ENCODE results near the gene COX8C. TPM values are rescaled to one million over a fixed set of nuclear protein-coding genes. Genes with fewer than 3 reads are reported as not detected.

COX8C gene
- total and polyA plus RNA-seq, 10 of the 15 experiments (the other 5 are each of a cell fraction or from before 2014, with no cell fraction given), result 0.15 to 0.20 TPM; not detected in 8

GRCh38 chr14:93331728-93332396 is 15.1 kb upstream of the COX8C start:
- peak overlapping the region; percentile 3; the same call in 1 of the 2 replicates for H2AFZ ChIP-seq (ENCODE audit: control insufficient read depth, low read depth, low read length)
- H3K27me3 ChIP-seq (replicated peaks in 1 of 2; ENCODE audit: control insufficient read depth in 2 of 2, insufficient read depth in 2 of 2, low read length in 1 of 2), result no peaks in the 10 kb centered on the region
- in situ Hi-C loops (cut with MboI), result no loop called here
- H3K36me3 ChIP-seq (ENCODE audit: control insufficient read depth in 2 of 2, insufficient read depth in 2 of 2, low read length in 1 of 2), result no peaks in the 10 kb centered on the region
- WGBS (ENCODE audit: insufficient coverage, insufficient replicate concordance, low lambda C conversion rate, missing lambda C conversion rate), result 23% methylated on average over 21 of the region's 21 CpGs
- no peak for DNase-seq (ENCODE audit: low read depth, low spot score)
- peaks cover 8% of the 10 kb centered on the region for H3K4me1 ChIP-seq (ENCODE audit: control insufficient read depth, insufficient read depth, low read length)
- ChIA-PET POLR2A (interaction anchor here (0.6 to 2.4 kb wide), 7 partner anchors 14 to 215 kb away, joined by 3 to 11 read pairs (median 5); no protein-coding TSS in a partner anchor), CTCF (interaction anchor here (0.9 to 4.1 kb wide), 8 partner anchors 12 to 218 kb away, joined by 3 to 26 read pairs (median 4); no protein-coding TSS in a partner anchor), RAD21 (ENCODE audit: unreplicated experiment) (interaction anchor here (0.6 to 3.6 kb wide), 16 partner anchors 10 to 217 kb away, joined by 3 to 18 read pairs (median 6); partner anchors contain the start of genes GON7 and UBR7), SMC1A (ENCODE audit: uncharacterized antibody, unreplicated experiment) (interaction anchor here (0.6 to 3.3 kb wide), 19 partner anchors 12 to 351 kb away, joined by 3 to 41 read pairs (median 6); partner anchors contain the start of genes GON7 and UBR7)
- no peak for FAIRE-seq
- H3K4me3 ChIP-seq, result peak overlapping the region; percentile 86
- H3K4me2 ChIP-seq (ENCODE audit: control insufficient read depth, insufficient read depth), result peak overlapping the region; percentile 78
- BruUV-seq (replicated peaks), result no TSS peak
- 0 out of 2 replicates have a peak, but pooled peaks cover 4% of the 10 kb centered on the region for H4K20me1 ChIP-seq (ENCODE audit: control insufficient read depth, insufficient read depth)
- peak; percentile 8 for ATAC-seq
- peaks cover 68% of the 10 kb centered on the region for H3K79me2 ChIP-seq (ENCODE audit: control insufficient read depth, insufficient read depth, low read length)
- H3K27ac ChIP-seq (ENCODE audit: control insufficient read depth, insufficient read depth), result peak overlapping the region; percentile 68
- H3K9me3 ChIP-seq (replicated peaks; ENCODE audit: control insufficient read depth, insufficient read depth, low read length), result no peaks in the 10 kb centered on the region; the same call in 2 of the 3 replicates
- H3K9ac ChIP-seq (ENCODE audit: control insufficient read depth, insufficient read depth, low read length), result peak overlapping the region; percentile 86
- intact Hi-C loops (cut with micrococcal nuclease; ENCODE audit: unreplicated experiment), result loop anchor here (2.0 to 5.0 kb wide), 2 partner anchors 200 to 217 kb away; no protein-coding TSS in a partner anchor
- no peak for TF ChIP-seq KAT2A (conservative IDR thresholded peaks at IDR 0.05; ENCODE audit: control insufficient read depth, low read depth, low read length)
- TF ChIP-seq ZNF207 (IDR thresholded peaks at IDR 0.05; ENCODE audit: borderline replicate concordance), result no peak
- TF ChIP-seq RUNX3 (IDR thresholded peaks at IDR 0.05; ENCODE audit: low read length), result 0 out of 2 replicates have a peak, but pooled peaks have one; percentile 6
- TF ChIP-seq ZNF622 (IDR thresholded peaks at IDR 0.05), result no peak
- TF ChIP-seq CHD2 (IDR thresholded peaks at IDR 0.05; ENCODE audit: borderline replicate concordance, low read depth, low read length), result no peak
- 0 out of 2 replicates have a peak, but pooled peaks have one; percentile 8 for TF ChIP-seq YY1 (IDR thresholded peaks at IDR 0.05; ENCODE audit: low read depth, low read length)
- peak; percentile 89 for TF ChIP-seq MEF2B (IDR thresholded peaks at IDR 0.05; ENCODE audit: partially characterized antibody, poor library complexity, severe bottlenecking)
- no peak for TF ChIP-seq E2F8 (IDR thresholded peaks at IDR 0.05; ENCODE audit: low read depth, partially characterized antibody)
- TF ChIP-seq NRF1 (conservative IDR thresholded peaks at IDR 0.05; ENCODE audit: low read depth, low read length), result no peak
- no peak for TF ChIP-seq HDAC2 (IDR thresholded peaks at IDR 0.05)
- TF ChIP-seq SKIL (IDR thresholded peaks at IDR 0.05; ENCODE audit: low read depth, poor library complexity, severe bottlenecking), result peak; percentile 28
- no peak for TF ChIP-seq SRF (IDR thresholded peaks at IDR 0.05; ENCODE audit: low read depth in 2 of 2, low read length in 2 of 2)
- TF ChIP-seq NKRF (conservative IDR thresholded peaks at IDR 0.05), result peak; percentile 52
- peak in 1 of 2 experiments; percentile 63; a peak in 2 of 3 replicates for TF ChIP-seq EGR1 (IDR thresholded peaks at IDR 0.05; ENCODE audit: borderline replicate concordance in 1 of 2, low read depth in 2 of 2, low read length in 2 of 2)
- TF ChIP-seq MYC (IDR thresholded peaks at IDR 0.05; ENCODE audit: insufficient read depth, insufficient read length, insufficient replicate concordance, low read length, severe bottlenecking), result no peak

All from GM12878 (cell line).